Ovary (tissue), 9 donors: Measurements from ENCODE around the gene CMTM5. TPM values are rescaled to one million over a fixed set of nuclear protein-coding genes. Genes with fewer than 3 reads are reported as not detected.

Source experiments
- DNase-seq, 5 donors: peaks; one replicate each; pipeline ENCODE4 v3.0.0-alpha.2; 2019 to 2020
- H3K27ac ChIP-seq, 2 donors: fragments of 200-600 bp; one replicate each; pipeline versions ENCODE4 v1.5.1 to v1.8.0; 2019 to 2022
- H3K27me3 ChIP-seq: fragments of 200-600 bp; one replicate; pipeline ENCODE4 v1.8.0; 2022
- H3K36me3 ChIP-seq: fragments of 200-600 bp; sonication (generic); one replicate; pipeline ENCODE4 v1.5.1; 2019
- H3K4me1 ChIP-seq: one replicate; pipeline ENCODE4 v1.8.1; 2013; ENCODE audit warnings: mild to moderate bottlenecking, moderate library complexity; ENCODE audit not compliant: insufficient read depth
- H3K4me3 ChIP-seq: fragments of 200-600 bp; sonication (generic); one replicate; pipeline ENCODE4 v1.5.1; 2017
- H3K9me3 ChIP-seq, 2 donors: fragments of 200-600 bp in 1 of 2; sonication (generic) in 1 of 2; one replicate each; pipeline versions ENCODE4 v1.5.1 to v1.8.1; 2013 to 2019; ENCODE audit warnings: mild to moderate bottlenecking in 1 of 2, moderate library complexity in 1 of 2
- EP300 ChIP-seq: sonication (generic); formaldehyde crosslinking; IDR thresholded peaks from one replicate; pipeline ENCODE4 v1.6.1; 2017; ENCODE audit warnings: antibody characterized with exemption
- POLR2A ChIP-seq: fragments of 450-650 bp; IDR thresholded peaks from one replicate; pipeline ENCODE4 v1.6.1; 2017; ENCODE audit warnings: antibody characterized with exemption, mild to moderate bottlenecking, moderate library complexity
- WGBS, 3 donors: extraction: QIAGEN DNeasy Blood & Tissue Kit in 1 of 3; methylation state at CpG; one replicate each; pipeline versions ENCODE4 v1.1.5 to v1.1.7; 2013 to 2017; 5-methylcytosine and 5-hydroxymethylcytosine counted together
- intact Hi-C, 4 donors: fragments of 100-400 bp; cut with DNase I; formaldehyde crosslinking; loops; one replicate each; pipeline versions ENCODE4 v1.11.0 to v1.15.1; 2022 to 2023
- polyA plus RNA-seq, 2 donors: library from polyadenylated mRNA; stranded (reverse); fragments of 200-250 nt in 1 of 2; fragments of 350-450 nt in 1 of 2; fragmentation: Illumina TruSeq in 1 of 2; extraction: RNeasy Lipid Tissue Mini Kit (QIAGEN cat#74804) in 1 of 2; gene quantifications; one replicate each; pipeline ENCODE4 v1.2.3, GENCODE V29; 2013 to 2014
- total RNA-seq, 7 donors: library from RNA; depleted of rRNA in 2 of 7; stranded (reverse); fragments of >200 nt in 2 of 7; fragmentation: NEBNext Ultra II Directional in 3 of 7; extraction: Animal tissue kit (Norgen Biotek cat#: 25700) in 3 of 7; gene quantifications; one replicate each; pipeline versions ENCODE4 v1.1.0 to v1.2.4, GENCODE V29; 2016 to 2023
- TF ChIP-seq, protein P1 (sequence below), 3 donors: fragments of 450-650 bp in 2 of 3; fragments of 200-600 bp in 1 of 3; IDR thresholded peaks; one replicate each; pipeline versions ENCODE4 v1.5.1 to v1.8.0; 2016 to 2022; ENCODE audit warnings: antibody characterized with exemption in 3 of 3, mild to moderate bottlenecking in 1 of 3
- donor health status: DM: no; HTN: no; CAD: no; lungs with moderate emphysema.
- donor health status: DM: no; HTN: no; CAD: no.
- donor health status: Bipolar disorder and iron deficiency.
- donor health status: DM: yes; HTN: yes; CAD: no.
- donor health status: DM: no; HTN: no; CAD: no.
- donor health status: DM: yes; HTN: yes; CAD: no.

Gene CMTM5
- total and polyA plus RNA-seq, 9 donors = 0.16 to 1.1 (median 0.48) TPM; not detected in 6

DNA sequence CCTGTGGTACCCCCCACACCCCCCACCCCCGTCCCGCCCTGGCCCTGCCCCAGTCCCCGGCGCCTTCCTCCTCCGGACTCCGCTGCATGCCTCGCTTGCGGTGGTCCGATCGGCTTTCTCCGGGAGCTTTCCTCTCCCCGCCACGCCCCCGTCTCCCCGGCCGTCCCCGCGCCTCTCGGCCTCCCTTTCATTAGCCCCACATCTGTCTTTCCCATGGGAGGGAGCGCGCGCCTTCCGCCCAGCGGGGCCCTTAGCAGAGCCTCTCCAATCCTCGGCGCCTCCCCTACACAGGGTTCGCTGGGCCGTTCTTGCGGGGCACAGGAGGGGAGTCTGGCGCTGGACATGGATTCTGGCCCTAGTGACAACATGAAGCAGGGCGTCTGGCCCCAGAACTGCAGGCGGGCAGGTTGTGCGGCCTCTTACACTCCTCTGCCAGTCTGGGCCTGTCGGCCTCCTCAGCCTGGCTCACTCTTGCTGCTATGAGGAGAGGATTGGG lies 10.4 kb upstream of the CMTM5 start:
- 4 to 15% (median 4%) methylated on average over 27 to 34 of the region's 34 CpGs for WGBS, 3 donors
- intact Hi-C loops = no loop called here
- Histone ChIP-seq H3K36me3 (no peaks in the 10 kb centered on the region), H3K4me1 (no peaks in the 10 kb centered on the region), H3K4me3 (peak overlapping the region; percentile 44), H3K27me3 (no peaks in the 10 kb centered on the region), H3K9me3 (no peaks in the 10 kb centered on the region), H3K27ac (peak overlapping the region; percentile 98 to 99)
- TF ChIP-seq, protein P1, sequence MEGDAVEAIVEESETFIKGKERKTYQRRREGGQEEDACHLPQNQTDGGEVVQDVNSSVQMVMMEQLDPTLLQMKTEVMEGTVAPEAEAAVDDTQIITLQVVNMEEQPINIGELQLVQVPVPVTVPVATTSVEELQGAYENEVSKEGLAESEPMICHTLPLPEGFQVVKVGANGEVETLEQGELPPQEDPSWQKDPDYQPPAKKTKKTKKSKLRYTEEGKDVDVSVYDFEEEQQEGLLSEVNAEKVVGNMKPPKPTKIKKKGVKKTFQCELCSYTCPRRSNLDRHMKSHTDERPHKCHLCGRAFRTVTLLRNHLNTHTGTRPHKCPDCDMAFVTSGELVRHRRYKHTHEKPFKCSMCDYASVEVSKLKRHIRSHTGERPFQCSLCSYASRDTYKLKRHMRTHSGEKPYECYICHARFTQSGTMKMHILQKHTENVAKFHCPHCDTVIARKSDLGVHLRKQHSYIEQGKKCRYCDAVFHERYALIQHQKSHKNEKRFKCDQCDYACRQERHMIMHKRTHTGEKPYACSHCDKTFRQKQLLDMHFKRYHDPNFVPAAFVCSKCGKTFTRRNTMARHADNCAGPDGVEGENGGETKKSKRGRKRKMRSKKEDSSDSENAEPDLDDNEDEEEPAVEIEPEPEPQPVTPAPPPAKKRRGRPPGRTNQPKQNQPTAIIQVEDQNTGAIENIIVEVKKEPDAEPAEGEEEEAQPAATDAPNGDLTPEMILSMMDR (IDR thresholded peaks at IDR 0.05) = no peak
- TF ChIP-seq POLR2A (no peak), EP300 (no peak)
- DNase-seq = peak; percentile 83 to 88 (median 85)

DNA sequence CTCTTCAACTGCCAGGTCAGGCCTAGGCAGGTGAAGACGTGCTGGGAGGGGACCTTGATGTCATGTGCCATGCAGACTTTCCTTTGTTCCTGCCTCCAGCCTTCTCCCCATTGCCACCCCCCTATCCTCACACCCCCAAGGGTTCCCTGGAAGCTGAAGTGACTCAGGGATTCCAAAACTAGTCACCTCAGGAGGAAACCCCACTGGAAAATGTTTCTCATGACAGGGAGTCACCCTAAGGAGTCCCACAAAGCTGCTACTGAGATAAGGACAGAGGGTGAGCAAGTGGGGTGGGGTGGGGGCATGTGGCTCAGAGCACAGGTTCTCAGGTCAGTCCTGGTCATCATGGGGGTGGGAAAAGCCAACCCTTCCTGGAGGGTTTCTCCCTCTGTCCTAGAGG lies 6.6 kb upstream of the CMTM5 start:
- no peaks in the 10 kb centered on the region for H3K36me3 ChIP-seq
- no peak overlapping the region for H3K4me3 ChIP-seq
- DNase-seq = no peak
- H3K9me3 ChIP-seq = no peaks in the 10 kb centered on the region
- 43 to 68% (median 46%) methylated on average over 1 of the region's 1 CpG for WGBS, 3 donors
- H3K27ac ChIP-seq = no peak overlapping the region
- intact Hi-C loops = loop anchor here in 2 of 4 donors (10.0 kb wide), 2 partner anchors 95 to 105 kb away; no protein-coding TSS in a partner anchor
- no peaks in the 10 kb centered on the region for H3K27me3 ChIP-seq
- TF ChIP-seq EP300 = no peak
- TF ChIP-seq, protein P1 (IDR thresholded peaks at IDR 0.05) = no peak
- TF ChIP-seq POLR2A = no peak
- H3K4me1 ChIP-seq = no peaks in the 10 kb centered on the region

DNA sequence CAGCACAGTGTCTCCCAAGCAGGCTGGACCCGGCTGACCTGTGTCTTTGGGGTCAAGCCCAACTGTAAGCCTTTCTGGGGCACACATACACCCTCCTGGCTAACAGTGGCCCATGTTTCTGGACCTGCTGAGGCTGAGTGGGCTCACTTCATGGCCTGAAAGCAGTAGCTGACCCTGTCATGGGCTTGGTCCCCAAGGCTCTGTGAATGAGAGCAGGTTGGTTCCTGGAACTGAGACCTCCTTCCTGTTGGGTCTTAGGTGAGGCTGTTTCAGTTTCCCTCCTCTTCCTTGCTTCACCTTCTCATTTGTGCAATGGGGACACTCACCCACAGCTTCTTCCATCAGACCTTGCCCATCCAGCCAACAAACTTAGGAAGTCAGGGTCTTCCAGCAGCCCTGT lies 5.0 kb upstream of the CMTM5 start:
- intact Hi-C loops = loop anchor here in 2 of 4 donors (10.0 kb wide), 2 partner anchors 97 to 107 kb away; no protein-coding TSS in a partner anchor
- Histone ChIP-seq H3K4me3 (no peak overlapping the region), H3K36me3 (no peaks in the 10 kb centered on the region), H3K4me1 (no peaks in the 10 kb centered on the region), H3K27me3 (no peaks in the 10 kb centered on the region), H3K9me3 (no peaks in the 10 kb centered on the region), H3K27ac (no peak overlapping the region)
- no peak for DNase-seq
- 82 to 100% (median 89%) methylated on average over 1 of the region's 1 CpG for WGBS, 3 donors
- TF ChIP-seq POLR2A = no peak
- TF ChIP-seq, protein P1 (IDR thresholded peaks at IDR 0.05) = no peak
- no peak for TF ChIP-seq EP300

DNA sequence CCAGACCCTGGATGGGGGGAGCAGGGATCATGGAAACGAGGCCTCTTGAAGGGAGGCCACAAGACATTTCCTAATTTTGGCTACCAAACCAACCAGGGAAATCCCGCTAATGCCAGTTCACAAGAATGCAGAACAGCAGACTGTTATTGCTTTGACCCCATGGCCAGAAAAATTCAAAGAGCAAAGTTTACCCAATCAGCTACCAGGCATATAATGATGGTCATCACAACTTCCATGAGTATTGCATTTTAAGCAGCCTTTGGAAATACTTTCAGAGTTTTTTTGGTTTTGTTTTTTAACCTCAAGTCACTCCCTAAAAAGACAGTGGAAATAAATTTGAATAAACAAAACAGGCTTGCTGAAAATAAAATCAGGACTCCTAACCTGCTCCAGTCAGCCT lies 4.3 kb upstream of the CMTM5 start, which contains the start of gene IL25:
Gene IL25 (plus strand): TSS at position 301 of the 400 bp plus-strand sequence.
- no peak for DNase-seq
- TF ChIP-seq, protein P1 (IDR thresholded peaks at IDR 0.05) = no peak
- TF ChIP-seq EP300 (no peak), POLR2A (no peak)
- H3K27me3 ChIP-seq = no peaks in the 10 kb centered on the region
- intact Hi-C loops = loop anchor here in 2 of 4 donors (10.0 kb wide), 2 partner anchors 98 to 108 kb away; no protein-coding TSS in a partner anchor
- no peaks in the 10 kb centered on the region for H3K4me1 ChIP-seq
- no peaks in the 10 kb centered on the region for H3K9me3 ChIP-seq
- no peaks in the 10 kb centered on the region for H3K36me3 ChIP-seq
- H3K4me3 ChIP-seq = no peak within 1 kb of the TSS
- WGBS, 3 donors = 41 to 59% (median 57%) methylated on average over 2 of the region's 2 CpGs
- no peak within 1 kb of the TSS for H3K27ac ChIP-seq
